Thoracic aorta (tissue), 2 donors: Measurements from ENCODE around the gene BPIFB2. TPM values are rescaled to one million over a fixed set of nuclear protein-coding genes. Genes with fewer than 3 reads are reported as not detected.

Experiments used
- ATAC-seq: fragments of 150-250 bp; one replicate; pipeline ENCODE4 v1.8.0; 2017; ENCODE audit warnings: low read depth; ENCODE audit not compliant: insufficient number of reproducible peaks, low FRiP score
- DNase-seq: peaks from one replicate; pipeline ENCODE4 v3.0.0-alpha.2; 2020; ENCODE audit warnings: low spot score
- H3K27ac ChIP-seq, 2 donors: fragments of 200-600 bp; sonication (generic); 1 replicate in 1 of 2; 2 replicates in 1 of 2; pipeline ENCODE4 v1.5.1; 2016; ENCODE audit warnings: mild to moderate bottlenecking in 2 of 2, moderate library complexity in 2 of 2
- H3K27me3 ChIP-seq: fragments of 200-600 bp; sonication (generic); replicated peaks from 2 replicates; pipeline ENCODE4 v1.6.0; 2016; ENCODE audit warnings: mild to moderate bottlenecking; ENCODE audit not compliant: insufficient read depth
- H3K36me3 ChIP-seq: fragments of 200-600 bp; sonication (generic); one replicate; pipeline ENCODE4 v1.5.1; 2016
- H3K4me1 ChIP-seq, 2 donors: fragments of 200-600 bp; sonication (generic); 1 replicate in 1 of 2; 2 replicates in 1 of 2; pipeline versions ENCODE4 v1.5.1 to v1.6.0; 2016; ENCODE audit warnings: low read depth in 2 of 2, mild to moderate bottlenecking in 1 of 2; ENCODE audit not compliant: control insufficient read depth in 1 of 2
- H3K4me3 ChIP-seq: fragments of 200-600 bp; sonication (generic); 2 replicates; pipeline ENCODE4 v1.5.1; 2016; ENCODE audit warnings: mild to moderate bottlenecking
- H3K9me3 ChIP-seq: fragments of 200-600 bp; sonication (generic); 2 replicates; pipeline ENCODE4 v1.5.1; 2016
- CTCF ChIP-seq: fragments of 200-600 bp; sonication (generic); IDR thresholded peaks from one replicate; pipeline ENCODE4 v1.5.1; 2019; ENCODE audit warnings: antibody characterized with exemption
- total RNA-seq, 2 donors: library from RNA; depleted of rRNA; stranded (reverse); fragments of >200 nt; gene quantifications; one replicate each; pipeline versions ENCODE4 v1.1.0 to v1.2.3, GENCODE V29; 2016

Gene BPIFB2
- total RNA-seq, 2 donors from 2014 or later = not detected

DNA sequence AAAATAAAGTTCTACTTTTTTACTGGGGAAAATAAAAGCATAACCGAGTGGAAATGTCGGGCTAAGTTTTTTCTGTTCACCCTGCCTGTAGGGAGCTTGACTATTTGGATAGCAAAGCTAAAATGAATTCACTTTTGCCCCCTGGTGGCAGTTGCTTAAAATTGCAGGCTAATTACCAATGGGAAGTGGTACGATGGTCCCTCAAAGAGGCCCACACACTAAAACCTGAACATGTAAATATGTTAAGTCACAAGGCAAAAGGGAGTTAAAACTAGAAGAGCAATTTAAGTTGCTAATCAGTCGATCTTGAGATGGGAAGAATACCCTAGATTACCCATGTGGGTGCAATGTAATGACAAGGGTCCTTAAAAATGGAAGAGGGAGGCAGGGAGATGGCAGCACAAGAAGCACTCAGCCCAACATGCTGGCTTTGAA lies 2.4 kb upstream of the BPIFB2 start:
- Histone ChIP-seq H3K36me3 (no peaks in the 10 kb centered on the region), H3K4me1 (no peaks in the 10 kb centered on the region), H3K27ac (no peak overlapping the region), H3K4me3 (no peak overlapping the region), H3K27me3 (no peaks in the 10 kb centered on the region), H3K9me3 (no peaks in the 10 kb centered on the region)
- ATAC-seq = no peak
- no peak for DNase-seq
- no peak for TF ChIP-seq CTCF

- no peak for ATAC-seq
- Histone ChIP-seq H3K9me3 (no peaks in the 10 kb centered on the region), H3K4me1 (no peaks in the 10 kb centered on the region), H3K27ac (no peak overlapping the region), H3K27me3 (no peaks in the 10 kb centered on the region), H3K36me3 (no peaks in the 10 kb centered on the region), H3K4me3 (no peak overlapping the region)
- no peak for TF ChIP-seq CTCF
- no peak for DNase-seq
These were observed 1.4 kb upstream of the BPIFB2 start for GRCh38 chr20:33005908-33006775.

GRCh38 chr20:33006776-33007375 lies 628 bp upstream of the BPIFB2 start:
- no peak for TF ChIP-seq CTCF
- no peak overlapping the region for H3K27ac ChIP-seq
- H3K4me3 ChIP-seq = no peak overlapping the region
- no peaks in the 10 kb centered on the region for H3K9me3 ChIP-seq
- H3K36me3 ChIP-seq = no peaks in the 10 kb centered on the region
- no peak for DNase-seq
- H3K4me1 ChIP-seq = no peaks in the 10 kb centered on the region
- ATAC-seq = no peak
- no peaks in the 10 kb centered on the region for H3K27me3 ChIP-seq

- Histone ChIP-seq H3K4me3 (no peak overlapping the region), H3K27ac (no peak overlapping the region), H3K9me3 (no peaks in the 10 kb centered on the region), H3K36me3 (no peaks in the 10 kb centered on the region), H3K27me3 (no peaks in the 10 kb centered on the region), H3K4me1 (no peaks in the 10 kb centered on the region)
- no peak for ATAC-seq
- no peak for DNase-seq
- TF ChIP-seq CTCF = no peak
These were observed 1.1 kb downstream of the BPIFB2 start for GRCh38 chr20:33008336-33009213.
